ENCODE data around the gene UMODL1.
A peak's percentile ranks its signal among the peaks of the same experiment; 100 is the strongest.
"Not testable (repeated sequence)": the region's sequence is repeated elsewhere in the genome, so short reads cannot be mapped to it uniquely, and the experiment has no call there.

The UMODL1 gene

DNA sequence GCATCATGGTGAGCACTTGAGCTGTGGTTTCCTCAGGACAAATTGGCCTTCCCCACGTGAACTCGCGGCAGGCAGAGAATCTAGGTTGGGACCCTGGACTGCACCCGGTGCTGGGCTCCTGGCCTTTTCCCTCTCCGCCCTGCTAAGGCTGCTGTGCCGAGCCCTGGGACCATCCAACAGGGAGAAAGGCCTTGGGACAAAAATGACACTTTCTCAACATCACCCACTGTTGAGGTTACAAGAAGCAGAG is 9.2 kb upstream of the UMODL1 start:
- no peak for DNase-seq

DNA sequence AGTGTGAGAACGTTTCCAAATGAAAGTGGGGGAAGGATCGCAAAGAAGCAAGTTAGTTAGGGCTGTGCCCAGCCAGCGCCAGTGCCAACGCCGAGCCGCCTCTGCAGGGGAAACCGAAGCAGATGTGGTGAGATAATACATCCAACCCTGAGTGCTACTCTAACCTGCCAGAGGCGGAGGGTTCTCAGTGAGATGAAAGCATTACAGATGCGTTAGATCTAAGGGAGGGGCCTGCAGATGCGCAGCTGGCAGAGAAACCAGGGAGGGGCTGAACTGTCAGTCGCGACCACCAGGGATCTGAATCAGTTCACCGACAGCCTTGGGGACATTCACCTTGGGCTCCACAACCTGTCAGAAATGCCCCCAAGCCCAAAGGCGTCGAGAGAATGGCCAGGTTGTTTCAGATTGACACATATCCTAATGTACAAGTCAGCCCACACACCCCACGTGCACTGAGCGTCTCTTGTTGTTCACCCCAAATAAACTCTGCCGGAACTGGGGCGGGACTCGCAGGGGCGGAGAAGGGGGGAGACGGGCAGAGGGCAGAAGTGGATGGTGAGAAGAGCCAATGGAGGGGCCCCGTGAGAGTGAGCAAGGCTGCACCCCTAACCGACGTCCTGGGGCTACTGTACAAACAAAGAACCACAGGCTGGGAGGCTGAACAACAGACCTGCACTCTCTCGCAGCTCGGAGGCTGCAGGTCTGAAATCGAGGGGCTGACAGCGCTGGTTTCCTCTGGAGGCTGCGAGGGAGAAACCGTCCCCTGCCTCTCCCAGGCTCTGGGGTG is 8.7 kb upstream of the UMODL1 start:
- no peak for DNase-seq

DNA sequence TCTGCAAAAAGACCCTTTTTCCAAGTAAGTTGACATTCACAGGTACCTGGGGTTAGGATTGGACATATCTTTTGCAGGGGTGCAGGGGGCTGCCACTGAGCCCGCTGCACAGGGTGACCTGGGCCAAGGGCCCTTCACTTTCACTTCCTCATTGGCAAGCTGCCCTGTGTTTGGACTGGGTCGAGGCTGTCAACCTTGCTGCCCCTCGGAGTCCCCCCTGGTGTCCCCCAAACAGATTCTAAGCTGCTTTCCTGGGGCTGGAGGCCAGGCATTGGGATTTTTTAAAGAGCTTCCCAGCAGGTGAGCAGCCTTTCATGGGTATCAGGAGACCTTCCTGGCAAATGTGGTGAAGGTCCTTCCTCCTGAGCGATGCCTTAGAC is 7.9 kb upstream of the UMODL1 start:
- no peak for DNase-seq

DNA sequence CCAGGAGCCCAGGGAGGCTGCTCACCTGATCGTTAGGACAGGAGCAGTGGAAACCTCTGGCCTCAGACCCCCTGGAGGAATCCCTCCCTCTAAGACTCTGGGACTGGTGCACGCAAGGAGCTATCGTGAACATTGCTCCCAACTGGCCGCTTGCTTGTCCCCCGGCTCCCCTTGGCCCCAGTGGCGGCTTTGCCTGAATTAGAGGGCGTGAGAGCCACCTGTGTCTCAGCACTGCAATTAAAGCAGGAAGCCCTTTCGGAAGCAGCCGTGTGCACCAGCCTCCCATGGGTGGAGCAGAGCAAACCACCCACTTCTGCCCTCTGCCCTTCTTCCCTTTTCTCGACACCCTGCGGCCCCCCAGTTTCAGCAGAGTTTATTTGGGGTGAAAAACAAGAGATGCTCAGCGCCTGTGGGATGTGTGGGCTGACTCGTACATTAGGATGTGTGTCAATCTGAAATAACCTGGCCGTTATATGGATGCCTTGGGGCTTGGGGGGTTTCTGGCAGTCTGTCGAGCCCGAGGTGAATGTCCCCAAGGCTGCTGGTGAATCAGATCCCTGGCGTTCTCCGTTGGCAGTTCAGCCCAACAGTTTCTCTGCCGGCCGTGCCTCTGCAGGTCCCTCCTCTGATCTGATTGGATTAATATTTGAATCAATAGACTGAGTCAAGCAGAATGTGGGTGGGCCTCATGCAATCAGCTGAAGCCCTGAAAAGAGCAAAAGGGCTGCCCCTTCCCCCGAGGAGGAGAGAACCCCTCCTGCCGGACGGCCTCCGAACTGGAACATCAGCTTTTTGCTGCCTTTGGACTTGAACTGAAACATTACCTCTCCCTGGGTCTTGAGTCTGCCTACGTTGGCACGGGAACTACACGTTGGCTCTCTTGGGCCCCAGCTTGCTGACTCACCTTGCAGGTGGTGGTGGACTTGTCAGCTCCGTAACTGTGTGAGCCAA is 7.3 kb upstream of the UMODL1 start:
- DNase-seq, result peak; percentile 11

DNA sequence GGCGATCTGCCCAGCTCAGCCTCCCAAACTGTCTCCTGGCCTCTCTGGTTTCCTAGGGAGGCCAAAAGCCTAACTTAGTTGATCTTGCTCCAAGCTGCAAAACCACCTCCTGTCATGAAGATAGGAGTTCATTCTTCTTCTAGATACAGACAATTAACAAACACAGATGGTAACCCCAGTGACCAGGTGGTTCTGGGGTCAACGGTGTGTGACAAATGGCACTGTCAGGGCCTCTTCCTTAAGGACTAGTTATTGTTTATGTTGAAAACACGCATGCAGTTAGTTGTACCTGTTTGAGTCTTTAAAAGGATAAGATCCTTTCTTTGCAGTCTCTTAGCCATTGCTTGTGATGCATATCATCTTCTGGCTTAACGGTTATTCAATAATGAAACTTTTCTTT is 4.6 kb upstream of the UMODL1 start:
- DNase-seq, result no peak

DNA sequence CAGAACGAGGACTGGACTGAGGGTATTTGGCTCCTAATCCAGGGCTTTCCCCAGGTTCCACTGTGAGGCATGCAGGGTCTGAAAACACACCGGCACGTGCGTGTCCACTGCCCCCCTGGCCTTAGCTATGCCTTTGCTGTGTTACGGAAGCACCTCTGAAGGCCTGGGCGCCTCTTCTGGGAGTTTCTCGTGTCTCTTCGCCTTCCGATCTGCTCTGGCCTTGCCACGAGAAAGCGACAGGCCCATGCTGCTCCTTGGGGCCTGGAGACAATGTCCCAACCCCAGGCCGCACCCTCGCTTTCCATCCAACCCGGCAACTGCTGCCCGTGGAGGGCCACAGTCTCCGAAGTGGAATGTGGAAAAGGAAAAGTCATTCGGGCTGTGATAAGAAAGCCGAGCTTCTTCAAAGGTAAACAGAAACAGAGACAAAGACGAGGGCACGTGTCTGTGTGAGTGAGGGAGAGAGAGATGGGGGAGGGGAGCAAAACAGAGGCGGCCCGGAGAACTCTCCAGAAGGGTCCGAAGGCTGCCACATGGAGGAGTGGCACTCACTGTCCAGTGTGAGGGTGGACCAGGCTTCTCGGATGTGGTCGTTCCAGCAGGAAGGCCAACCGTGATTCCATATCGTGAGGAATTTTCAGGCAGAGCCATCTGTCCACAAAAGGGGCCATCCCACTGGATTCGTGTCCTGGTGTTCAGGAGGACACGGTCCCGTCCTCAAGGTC is 3.4 kb upstream of the UMODL1 start:
- DNase-seq, result no peak

DNA sequence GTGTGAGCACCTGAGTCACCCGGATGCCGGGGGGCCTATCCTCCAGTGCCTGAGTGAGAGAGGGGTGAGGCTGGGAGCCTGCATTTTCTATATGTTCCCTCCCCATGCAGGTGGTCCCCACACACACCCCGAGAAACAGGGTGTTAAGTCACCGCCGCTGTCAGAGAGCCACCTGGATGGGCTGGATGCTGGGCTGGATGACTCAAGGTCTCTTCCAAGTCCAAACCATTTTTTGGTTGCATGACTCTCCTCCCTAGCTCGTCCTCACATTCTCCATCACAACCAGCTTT is 2.9 kb upstream of the UMODL1 start:
- DNase-seq, result no peak

DNA sequence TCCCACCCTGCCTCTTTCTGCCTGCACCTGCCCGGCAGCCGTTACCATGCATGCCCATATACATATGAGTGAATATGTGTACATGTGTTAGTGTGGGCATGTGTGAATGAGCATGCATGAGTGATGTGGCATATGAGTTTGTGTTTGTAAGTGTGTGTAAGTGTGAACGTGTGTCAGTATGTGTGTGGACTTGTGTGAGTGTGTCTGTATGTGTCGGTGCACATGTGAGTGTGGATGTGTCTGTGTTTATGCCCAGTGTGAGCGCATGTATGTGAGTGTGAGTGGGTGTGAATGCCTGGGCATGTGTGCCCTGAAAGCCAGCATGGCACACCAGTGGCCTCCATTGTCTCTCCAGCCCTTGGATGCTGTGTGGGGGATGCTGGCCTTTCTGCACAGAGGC is 2.5 kb upstream of the UMODL1 start:
- DNase-seq, result no peak

DNA sequence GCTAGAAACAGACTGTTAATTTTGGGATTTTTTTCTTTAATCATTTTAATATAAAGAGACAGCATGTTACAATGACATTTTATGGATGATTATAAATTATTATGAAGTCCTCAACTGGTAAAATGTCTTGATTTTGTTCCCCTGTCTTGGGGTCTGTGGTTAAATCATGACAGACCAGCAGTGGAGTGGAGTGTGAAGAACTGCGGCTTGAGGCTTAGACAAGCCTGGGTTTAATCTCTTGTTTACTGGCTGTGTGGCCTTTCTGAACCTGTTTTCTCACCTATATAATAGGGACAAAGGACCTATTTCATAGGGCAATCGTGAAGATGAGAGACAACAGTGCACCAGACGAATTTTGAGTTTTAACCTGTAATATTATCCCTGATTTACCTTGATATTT is 1.8 kb upstream of the UMODL1 start:
- no peak for DNase-seq

DNA sequence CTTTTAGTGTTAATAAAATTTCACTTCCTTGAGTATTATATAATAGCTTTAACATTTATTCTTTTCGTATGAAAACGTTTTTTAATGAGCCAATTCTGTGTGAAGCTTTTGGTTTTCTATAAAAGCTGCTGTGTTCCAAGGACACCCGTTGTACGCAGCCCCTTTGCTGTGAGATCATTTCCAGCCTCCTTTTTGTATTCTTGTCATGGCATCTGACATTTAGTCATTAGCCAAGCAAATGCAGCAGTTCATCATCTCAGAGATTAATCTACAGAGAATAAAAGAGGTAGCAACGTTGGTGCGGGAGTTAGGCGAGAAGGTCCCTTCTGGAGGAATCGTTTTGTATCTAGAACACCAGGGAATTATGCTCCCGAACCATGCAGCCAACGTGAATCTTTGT is 1.3 kb upstream of the UMODL1 start:
- no peak for DNase-seq

DNA sequence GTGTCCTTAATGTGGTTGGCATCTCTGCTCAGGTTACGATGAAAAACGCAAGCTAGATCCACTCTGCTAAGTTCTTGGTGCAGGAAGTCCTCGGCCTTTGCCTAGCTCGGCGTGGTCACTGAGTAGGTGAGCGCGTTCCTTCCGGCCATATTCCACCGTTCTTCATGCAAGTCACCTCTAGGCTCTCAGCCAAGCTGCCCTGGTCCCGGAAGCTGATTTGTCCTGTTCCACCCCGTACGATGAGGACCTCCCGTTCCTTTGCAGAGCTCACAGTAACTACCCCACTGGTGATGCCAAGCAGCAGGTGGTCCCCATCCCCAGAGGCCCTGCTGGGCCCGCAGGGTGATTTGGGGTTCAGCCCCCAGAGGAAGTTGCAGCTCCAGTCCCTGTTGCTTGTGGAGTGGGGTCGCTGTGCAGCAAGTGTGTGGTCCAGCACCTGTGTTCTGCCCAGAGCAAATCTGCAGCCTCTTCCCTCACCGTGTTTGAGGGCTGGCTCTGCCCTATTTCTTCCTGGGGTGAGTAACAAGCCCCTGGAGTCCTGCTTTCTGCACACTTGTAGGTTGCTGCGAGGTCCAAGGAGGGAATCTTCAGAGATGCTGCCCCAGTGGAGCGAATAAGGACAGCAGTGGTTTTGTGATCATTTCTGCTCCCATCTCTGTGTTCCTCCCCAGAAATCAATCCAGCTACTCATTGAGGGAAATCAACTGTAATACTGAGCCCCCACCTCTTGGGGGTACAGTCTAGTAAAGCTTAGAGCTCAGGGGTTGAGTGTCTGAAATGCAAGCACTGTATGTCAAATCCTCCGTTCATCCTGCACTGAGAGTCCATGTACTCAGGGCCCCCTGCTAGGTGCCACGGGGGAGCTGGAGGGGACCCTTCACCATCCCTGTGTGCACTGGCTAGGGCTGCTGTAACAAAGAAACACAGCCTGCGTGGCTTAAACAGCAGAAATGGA is 2.3 kb downstream of the UMODL1 start:
- DNase-seq, result no peak

DNA sequence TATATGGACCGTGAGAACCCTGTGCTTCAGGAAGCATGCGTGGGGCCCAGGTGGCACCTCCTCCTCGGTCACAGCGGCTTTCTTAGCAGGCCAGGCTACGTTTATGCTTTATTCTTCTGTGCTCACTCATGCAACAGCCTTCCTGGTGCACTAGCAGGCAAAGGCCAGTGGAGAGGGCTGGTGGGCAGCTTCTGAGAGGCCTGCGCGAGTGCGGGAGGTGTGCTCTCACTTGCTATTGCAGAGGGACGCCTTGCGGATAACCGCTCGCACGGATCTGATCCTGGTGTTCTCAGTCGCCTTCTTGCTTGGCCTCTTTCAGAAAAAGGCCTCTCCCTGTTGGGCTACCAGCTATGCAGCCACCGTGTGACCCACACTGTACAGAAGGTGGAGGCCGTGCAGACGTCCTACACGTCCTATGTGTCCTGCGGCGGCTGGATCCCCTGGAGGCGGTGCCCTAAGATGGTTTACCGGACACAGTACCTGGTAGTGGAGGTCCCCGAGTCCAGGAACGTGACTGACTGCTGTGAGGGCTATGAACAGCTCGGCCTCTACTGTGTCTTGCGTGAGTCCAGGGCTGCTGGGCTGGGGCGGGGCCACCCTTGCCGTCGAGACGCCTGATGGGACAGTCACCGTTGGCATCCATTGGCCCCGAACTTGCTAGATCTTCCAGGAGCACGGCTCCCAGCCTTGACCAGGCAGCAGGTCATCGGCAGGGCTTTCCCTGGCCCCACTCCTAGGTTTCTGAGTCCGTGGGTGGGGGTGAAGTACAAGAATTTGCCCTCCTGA is 4.8 kb downstream of the UMODL1 start:
- no peak for DNase-seq

DNA sequence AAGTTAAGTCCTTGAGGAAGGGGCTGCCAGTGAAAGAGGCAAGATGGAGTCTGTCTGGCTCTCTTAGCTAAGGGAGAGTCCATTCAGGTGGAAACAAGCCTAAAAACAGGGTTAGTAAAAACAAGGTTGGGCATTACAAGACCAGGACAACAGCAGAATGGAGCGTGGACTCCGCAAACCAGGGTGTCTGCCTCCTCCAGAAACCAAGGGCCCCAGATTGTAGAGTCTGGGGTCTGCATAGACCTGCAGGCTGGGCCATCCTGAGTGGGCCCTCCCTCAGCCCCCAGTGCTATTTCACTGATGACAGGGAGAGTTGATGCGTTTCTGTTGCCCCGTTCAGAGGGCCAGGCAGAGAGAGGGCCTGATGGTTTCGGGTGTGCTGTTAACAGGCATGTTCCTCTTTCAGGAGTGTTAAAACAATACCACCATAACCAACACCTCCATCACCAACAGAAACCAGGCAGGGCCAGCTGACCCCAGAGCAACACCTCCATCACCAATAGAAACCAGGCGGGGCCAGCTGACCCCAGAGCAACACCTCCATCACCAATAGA is 6.6 kb downstream of the UMODL1 start:
- not testable (repeated sequence) for DNase-seq

DNA sequence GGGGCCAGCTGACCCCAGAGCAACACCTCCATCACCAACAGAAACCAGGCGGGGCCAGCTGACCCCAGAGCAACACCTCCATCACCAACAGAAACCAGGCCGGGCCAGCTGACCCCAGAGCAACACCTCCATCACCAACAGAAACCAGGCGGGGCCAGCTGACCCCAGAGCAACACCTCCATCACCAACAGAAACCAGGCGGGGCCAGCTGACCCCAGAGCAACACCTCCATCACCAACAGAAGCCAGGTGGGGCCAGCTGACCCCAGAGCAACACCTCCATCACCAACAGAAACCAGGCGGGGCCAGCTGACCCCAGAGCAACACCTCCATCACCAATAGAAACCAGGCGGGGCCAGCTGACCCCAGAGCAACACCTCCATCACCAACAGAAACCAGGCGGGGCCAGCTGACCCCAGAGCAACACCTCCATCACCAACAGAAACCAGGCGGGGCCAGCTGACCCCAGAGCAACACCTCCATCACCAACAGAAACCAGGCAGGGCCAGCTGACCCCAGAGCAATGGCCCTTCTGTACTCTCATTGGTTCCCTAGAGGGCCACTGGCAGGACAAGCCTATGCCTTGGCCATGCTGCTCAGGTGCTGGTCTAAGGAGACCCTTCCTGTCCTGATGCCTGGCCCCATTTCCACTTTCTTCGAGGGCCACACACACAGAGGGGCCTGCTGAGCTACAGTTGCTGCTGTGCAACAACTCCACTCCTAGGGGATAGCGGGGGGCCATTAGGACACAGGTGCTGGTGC is 7.3 kb downstream of the UMODL1 start:
- not testable (repeated sequence) for DNase-seq

DNA sequence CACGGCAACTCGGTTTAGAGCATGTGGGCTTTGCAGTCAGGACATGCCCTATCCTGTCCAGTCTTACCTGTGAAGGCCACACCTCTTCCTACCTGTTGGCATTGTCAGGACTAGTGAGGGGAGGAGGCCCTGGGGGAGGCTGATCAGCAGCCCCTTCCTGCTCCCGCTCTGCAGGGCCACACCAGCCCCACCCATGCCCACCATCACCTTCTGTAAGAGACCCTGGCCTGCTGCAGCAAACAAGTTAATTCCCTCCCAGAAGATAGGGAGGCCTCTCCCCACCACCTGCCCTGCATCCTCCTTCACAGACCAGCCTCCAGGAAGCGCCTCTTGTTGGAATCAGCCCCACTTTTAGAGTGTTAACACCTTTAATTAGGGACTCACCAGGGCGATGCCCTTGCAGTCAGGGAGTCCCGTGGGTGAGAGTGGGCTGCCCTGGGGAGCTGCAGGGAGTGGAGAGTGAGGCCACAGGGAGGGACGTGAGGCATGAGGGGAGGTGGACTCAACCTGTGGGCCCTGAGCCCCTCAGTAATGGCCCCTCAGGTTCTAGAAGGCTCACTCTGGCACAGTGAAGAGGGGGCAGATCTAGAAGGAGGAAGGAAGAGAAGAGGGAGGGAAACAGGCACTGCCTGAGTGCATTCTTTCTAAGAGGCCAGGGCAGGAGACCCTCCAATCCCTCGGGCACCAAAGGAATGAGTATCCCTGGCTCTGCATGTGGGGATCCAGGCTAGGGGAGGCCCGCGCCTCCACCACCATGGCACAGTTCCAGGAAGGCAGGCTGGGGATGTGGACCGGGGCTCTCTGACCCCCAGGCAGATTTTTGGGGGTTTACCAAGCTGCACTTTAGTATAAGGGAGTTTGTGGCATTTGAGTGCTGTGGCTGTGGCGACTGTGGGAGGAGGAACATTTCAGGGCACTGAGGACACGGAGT is 8.2 kb downstream of the UMODL1 start:
- no peak for DNase-seq

DNA sequence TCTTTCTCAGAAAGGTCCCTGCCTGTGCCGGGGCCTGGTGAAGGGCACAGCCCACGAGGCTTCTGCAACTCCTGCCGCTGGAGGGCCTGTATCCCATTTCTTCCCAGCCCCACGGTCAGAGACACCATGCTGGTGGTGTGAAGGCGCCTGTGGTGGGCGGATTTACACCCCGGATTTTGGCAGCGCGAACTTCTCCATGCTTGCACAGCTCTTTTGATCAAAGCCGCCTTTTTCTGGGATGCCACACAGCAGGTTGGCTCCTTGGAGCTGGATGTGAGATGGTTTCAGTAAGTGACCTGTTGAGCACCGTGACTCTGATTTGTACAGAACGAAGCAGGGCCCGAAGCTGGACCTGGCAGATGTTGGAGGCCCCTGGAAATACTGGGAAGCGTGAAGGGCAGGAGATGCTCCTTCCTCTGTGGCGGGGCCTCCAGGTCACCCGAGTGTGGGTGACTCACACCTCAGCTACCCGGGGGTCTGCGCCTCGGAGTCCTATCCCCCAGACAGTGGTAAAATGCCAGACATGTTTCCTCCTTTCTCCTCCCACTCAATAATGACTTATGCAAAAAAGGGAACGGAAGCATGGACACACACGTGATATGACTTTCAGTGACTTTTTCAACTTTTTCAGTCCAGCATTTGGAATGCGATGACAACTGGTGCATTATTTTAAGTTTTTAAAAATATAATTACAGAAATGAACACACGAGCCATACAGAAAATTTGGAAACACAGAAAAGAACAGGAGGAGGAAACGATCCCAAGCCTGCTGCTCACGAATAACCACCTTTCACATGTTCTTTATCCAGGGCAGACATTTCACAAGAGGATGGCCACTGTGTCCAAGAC is 9.0 kb downstream of the UMODL1 start:
- peak; percentile 21 for DNase-seq

DNA sequence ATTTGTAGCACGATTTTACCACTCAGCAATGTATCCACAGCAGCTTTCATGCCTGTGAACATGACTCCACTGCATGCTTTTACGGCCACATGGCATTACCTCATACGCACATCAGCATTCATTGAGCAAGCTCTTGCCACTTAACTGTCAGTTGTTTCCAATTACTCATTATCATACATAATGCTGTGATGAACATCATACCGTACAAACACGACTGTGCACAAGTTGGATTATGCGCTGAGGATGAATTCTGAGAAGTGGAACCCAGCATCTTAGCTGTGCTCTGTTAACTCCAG is 9.6 kb downstream of the UMODL1 start:
- DNase-seq, result peak; percentile 41

DNA sequence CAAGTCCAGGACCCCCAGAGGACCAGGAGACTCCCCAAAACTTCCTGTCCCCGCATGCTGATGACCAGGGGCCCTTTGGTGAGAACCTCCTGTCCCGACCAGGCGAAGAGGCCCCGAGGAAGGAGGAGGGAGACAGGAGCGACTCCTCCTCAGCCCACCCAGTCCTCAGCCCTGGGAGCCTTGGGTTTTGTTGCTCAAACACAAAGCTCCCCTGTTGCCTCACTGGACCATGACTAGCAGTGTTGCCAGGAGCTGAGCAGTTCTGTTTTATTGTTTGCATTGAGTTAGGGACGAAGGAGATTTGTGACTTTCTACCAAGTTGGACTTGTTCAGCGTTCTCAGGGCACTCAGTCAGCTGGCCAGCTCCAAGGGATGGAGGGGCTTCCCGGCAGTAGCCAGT is 10.0 kb downstream of the UMODL1 start:
- peak; percentile 47 for DNase-seq

DNA sequence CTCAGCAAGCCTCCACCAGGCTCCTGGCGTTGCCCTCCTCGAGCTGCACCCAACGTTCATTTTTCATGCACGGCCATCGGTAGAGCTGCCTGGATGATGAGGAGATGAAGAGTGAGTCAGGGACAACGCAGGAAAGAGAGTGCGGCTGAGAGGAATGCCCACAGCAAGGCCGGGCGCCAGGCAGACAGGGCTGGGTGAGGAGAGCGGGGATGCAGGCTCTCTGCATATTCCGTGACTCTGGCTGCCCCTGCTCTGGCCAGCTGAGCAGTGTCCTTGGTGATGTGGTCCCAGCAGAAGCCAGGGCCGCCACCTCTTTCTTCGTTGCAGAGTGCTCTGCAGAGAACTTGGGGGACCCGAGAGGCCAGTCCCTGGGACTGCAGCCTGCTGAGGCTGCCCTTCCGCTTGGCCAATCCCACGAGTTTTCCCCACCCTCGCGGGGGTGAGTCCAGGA is 10.8 kb downstream of the UMODL1 start:
- no peak for DNase-seq

All from NCI-H526 treated with DMSO at 0.1 percent for 48 hours (cell line).